HepG2 (cell line): ENCODE measurements around the gene CEP162. TPM values are rescaled to one million over a fixed set of nuclear protein-coding genes. Genes with fewer than 3 reads are reported as not detected.

Experiments used
- ARID5B ChIP-seq: IDR thresholded peaks from 2 replicates; pipeline ENCODE4 v1.4.0; 2020; ENCODE audit warnings: mild to moderate bottlenecking, missing genetic modification reagents
- ATF3 ChIP-seq: sonication (generic); formaldehyde crosslinking; IDR thresholded peaks from 2 replicates; pipeline ENCODE4 v1.4.0; 2020; ENCODE audit warnings: missing genetic modification reagents
- BRF2 ChIP-seq: sonication (generic); formaldehyde crosslinking; IDR thresholded peaks from 2 replicates; pipeline ENCODE4 v1.8.1; 2022; ENCODE audit warnings: mild to moderate bottlenecking, missing genetic modification reagents
- CBX1 ChIP-seq: IDR thresholded peaks from one replicate; pipeline ENCODE4 v1.6.1; 2016; ENCODE audit warnings: antibody characterized with exemption, low read depth
- GLI4 ChIP-seq: sonication (generic); formaldehyde crosslinking; IDR thresholded peaks from 2 replicates; pipeline ENCODE4 v1.5.1; 2020; ENCODE audit warnings: missing genetic modification reagents, mild to moderate bottlenecking, moderate library complexity, borderline replicate concordance
- HMG20A ChIP-seq: IDR thresholded peaks from 2 replicates; pipeline ENCODE4 v1.6.1; 2016; ENCODE audit warnings: borderline replicate concordance
- HNF4A ChIP-seq: sonication (generic); formaldehyde crosslinking; IDR thresholded peaks from 2 replicates; pipeline ENCODE4 v1.4.0; 2020; ENCODE audit warnings: missing genetic modification reagents
- MBNL3 ChIP-seq: fragments of 250-450 bp; sonication (Bioruptor Pico); conservative IDR thresholded peaks from 2 replicates; pipeline ENCODE4 v1.8.0; 2022; ENCODE audit warnings: mild to moderate bottlenecking, inconsistent platforms
- MTF1 ChIP-seq: sonication (generic); formaldehyde crosslinking; IDR thresholded peaks from 2 replicates; pipeline ENCODE4 v1.5.0; 2020; ENCODE audit warnings: missing genetic modification reagents
- NR3C1 ChIP-seq: sonication (generic); formaldehyde crosslinking; IDR thresholded peaks from 2 replicates; pipeline ENCODE4 v1.4.0; 2020; ENCODE audit warnings: missing genetic modification reagents
- PHF21A ChIP-seq: sonication (generic); formaldehyde crosslinking; IDR thresholded peaks from 2 replicates; pipeline ENCODE4 v1.5.0; 2020; ENCODE audit warnings: mild to moderate bottlenecking, missing genetic modification reagents
- RARG ChIP-seq: sonication (generic); formaldehyde crosslinking; IDR thresholded peaks from 2 replicates; pipeline ENCODE4 v1.4.0; 2020; ENCODE audit warnings: low read depth, mild to moderate bottlenecking, missing genetic modification reagents
- RXRB ChIP-seq: IDR thresholded peaks from 2 replicates; pipeline ENCODE4 v1.6.1; 2016; ENCODE audit warnings: borderline replicate concordance, missing genetic modification reagents, missing compliant biosample characterization
- SOX5 ChIP-seq: IDR thresholded peaks from 2 replicates; pipeline ENCODE4 v1.6.1; 2016; ENCODE audit warnings: borderline replicate concordance
- SPEN ChIP-seq: sonication (generic); formaldehyde crosslinking; IDR thresholded peaks from 2 replicates; pipeline ENCODE4 v1.5.1; 2020; ENCODE audit warnings: low read depth, mild to moderate bottlenecking, missing genetic modification reagents
- TBX3 ChIP-seq: fragments of 450-650 bp; IDR thresholded peaks from 2 replicates; pipeline ENCODE4 v1.6.1; 2017; ENCODE audit warnings: antibody characterized with exemption, mild to moderate bottlenecking, inconsistent platforms, borderline replicate concordance
- TEF ChIP-seq: sonication (generic); formaldehyde crosslinking; IDR thresholded peaks from 2 replicates; pipeline ENCODE4 v1.5.0; 2020; ENCODE audit warnings: missing genetic modification reagents
- ZEB1 ChIP-seq: IDR thresholded peaks from 2 replicates; pipeline ENCODE4 v1.6.1; 2012; ENCODE audit warnings: mild to moderate bottlenecking, low read depth, inconsistent platforms; ENCODE audit not compliant: insufficient replicate concordance
- ZNF354B ChIP-seq: sonication (generic); formaldehyde crosslinking; IDR thresholded peaks from 2 replicates; pipeline ENCODE4 v1.8.0; 2022; ENCODE audit warnings: mild to moderate bottlenecking, missing genetic modification reagents
- ZNF362 ChIP-seq: sonication (generic); formaldehyde crosslinking; IDR thresholded peaks from 2 replicates; pipeline ENCODE4 v1.4.0; 2020; ENCODE audit warnings: missing genetic modification reagents, mild to moderate bottlenecking, borderline replicate concordance
- ZNF547 ChIP-seq: sonication (generic); formaldehyde crosslinking; IDR thresholded peaks from 2 replicates; pipeline ENCODE4 v1.5.1; 2020; ENCODE audit warnings: mild to moderate bottlenecking, missing genetic modification reagents
- ZNF644 ChIP-seq: IDR thresholded peaks from 2 replicates; pipeline ENCODE4 v1.6.1; 2016; ENCODE audit warnings: low read depth
- ZNF652 ChIP-seq: IDR thresholded peaks from 2 replicates; pipeline ENCODE4 v1.6.1; 2016; ENCODE audit warnings: low read depth, borderline replicate concordance
- ZNF678 ChIP-seq: sonication (generic); formaldehyde crosslinking; IDR thresholded peaks from 2 replicates; pipeline ENCODE4 v1.4.0; 2020; ENCODE audit warnings: mild to moderate bottlenecking, missing genetic modification reagents
- ZNF724P ChIP-seq: sonication (generic); formaldehyde crosslinking; IDR thresholded peaks from 2 replicates; pipeline ENCODE4 v1.8.0; 2022; ENCODE audit warnings: missing genetic modification reagents, borderline replicate concordance
- polyA plus RNA-seq, 8 experiments: library from polyadenylated mRNA; depleted of rRNA in 3 of 8; stranded (reverse) in 7 of 8; unstranded in 1 of 8; fragments of >200 nt; fragmentation: Illumina TruSeq in 4 of 8; extraction: Trizol in 4 of 8; gene quantifications; 2 replicates each; pipeline versions ENCODE4 v1.2.1 to v1.2.3, GENCODE V29; 2011 to 2016; ENCODE audit warnings: low read depth in 4 of 8, missing spikeins in 1 of 8, mixed read lengths in 1 of 8; ENCODE audit not compliant: insufficient read depth in 1 of 8
- total RNA-seq, 5 experiments: library from RNA; depleted of rRNA; stranded (reverse); fragments of >200 nt; fragmentation: Illumina TruSeq; extraction: Trizol; gene quantifications; 2 replicates each; pipeline ENCODE4 v1.2.3, GENCODE V29; 2016; ENCODE audit warnings: low read depth in 1 of 5

CEP162 gene
- total and polyA plus RNA-seq, 2 of the 13 experiments (the other 11 are each of a cell fraction or from before 2014, with no cell fraction given): 0.50 to 7.9 TPM

- TF ChIP-seq ARID5B (peak; percentile 52; the same call in 1 of the 2 replicates), NR3C1 (CRISPR knock-in tag) (no peak), HNF4A (peak; percentile 8; the same call in 1 of the 2 replicates), ZNF724P (CRISPR knock-in tag) (0 out of 2 replicates have a peak, but pooled peaks have one; percentile 46), MBNL3 (CRISPR knock-in tag) (no peak), ATF3 (CRISPR knock-in tag) (no peak), ZNF547 (CRISPR knock-in tag) (peak; percentile 90), BRF2 (CRISPR knock-in tag) (no peak), CBX1 (no peak), RXRB (CRISPR knock-in tag) (no peak), TBX3 (no peak), ZEB1 (peak; percentile 57), ZNF652 (CRISPR knock-in tag) (no peak), ZNF362 (no peak), TEF (CRISPR knock-in tag) (no peak), SPEN (CRISPR knock-in tag) (peak; percentile 65; the same call in 1 of the 2 replicates), SOX5 (no peak), ZNF644 (CRISPR knock-in tag) (no peak), ZNF678 (CRISPR knock-in tag) (no peak), MTF1 (no peak), ZNF354B (no peak), RARG (CRISPR knock-in tag) (no peak), GLI4 (CRISPR knock-in tag) (no peak), HMG20A (CRISPR knock-in tag) (no peak), PHF21A (no peak; the same call in 1 of the 2 replicates)
Measured at GRCh38 chr6:84227434-84228197, at the start of gene CEP162 (continued).
